Adrenal gland (tissue), 12 donors: ENCODE data around the gene SYNPR. TPM values are rescaled to one million over a fixed set of nuclear protein-coding genes. Genes with fewer than 3 reads are reported as not detected.

ENCODE experiments used
- DNase-seq, 7 donors: peaks; one replicate each; pipeline ENCODE4 v3.0.0-alpha.2; 2019 to 2020
- H3K27ac ChIP-seq, 5 donors: fragments of 200-600 bp; sonication (generic) in 4 of 5; 1 replicate in 3 of 5; 2 replicates in 2 of 5; pipeline versions ENCODE4 v1.5.1 to v1.8.0; 2016 to 2020; ENCODE audit warnings: mild to moderate bottlenecking in 1 of 5
- H3K27me3 ChIP-seq: fragments of 200-600 bp; 2 replicates; pipeline ENCODE4 v1.8.0; 2021
- H3K36me3 ChIP-seq, 2 donors: fragments of 200-600 bp; replicated peaks in 1 of 2; 1 replicate in 1 of 2; 2 replicates in 1 of 2; pipeline versions ENCODE4 v1.5.1 to v1.8.0; 2018 to 2022
- H3K4me1 ChIP-seq, 2 donors: fragments of 200-600 bp; replicated peaks in 1 of 2; 1 replicate in 1 of 2; 2 replicates in 1 of 2; pipeline versions ENCODE4 v1.5.1 to v1.8.0; 2018 to 2021
- H3K4me3 ChIP-seq, 4 donors: fragments of 200-600 bp; sonication (generic) in 3 of 4; one replicate each; pipeline ENCODE4 v1.5.1; 2016 to 2018
- H3K9me3 ChIP-seq, 3 donors: fragments of 200-600 bp; sonication (generic) in 1 of 3; replicated peaks in 1 of 3; 1 replicate in 2 of 3; 2 replicates in 1 of 3; pipeline versions ENCODE4 v1.5.1 to v1.8.0; 2016 to 2021
- CTCF ChIP-seq, 6 experiments: fragments of 450-650 bp in 4 of 6; fragments of 200-600 bp in 2 of 6; sonication (generic) in 1 of 6; IDR thresholded peaks; 1 replicate in 5 of 6; 2 replicates in 1 of 6; pipeline versions ENCODE4 v1.5.1 to v1.8.0; 2016 to 2021; ENCODE audit warnings: antibody characterized with exemption in 6 of 6, mild to moderate bottlenecking in 2 of 6, moderate library complexity in 1 of 6
- POLR2A ChIP-seq, 2 donors: fragments of 450-650 bp; IDR thresholded peaks; one replicate each; pipeline ENCODE4 v1.6.1; 2017; ENCODE audit warnings: antibody characterized with exemption in 2 of 2, mild to moderate bottlenecking in 2 of 2, moderate library complexity in 1 of 2
- WGBS, 4 donors: extraction: QIAGEN DNeasy Blood & Tissue Kit in 2 of 4; methylation state at CpG; one replicate each; pipeline versions ENCODE4 v1.1.5 to v1.1.7; 2013 to 2017; 5-methylcytosine and 5-hydroxymethylcytosine counted together
- intact Hi-C, 2 donors: fragments of 100-400 bp; cut with DNase I; formaldehyde crosslinking; loops; one replicate each; pipeline versions ENCODE4 v1.14.1 to v1.15.0; 2022 to 2023
- polyA plus RNA-seq, 3 donors: library from polyadenylated mRNA; stranded (reverse); fragments of 200-250 nt in 2 of 3; fragments of 350-450 nt in 1 of 3; fragmentation: Illumina TruSeq in 1 of 3; extraction: RNeasy Lipid Tissue Mini Kit (QIAGEN cat#74804) in 1 of 3; gene quantifications; one replicate each; pipeline ENCODE4 v1.2.3, GENCODE V29; 2013 to 2014
- total RNA-seq, 9 donors: library from RNA; depleted of rRNA in 4 of 9; stranded (reverse); fragments of >200 nt in 4 of 9; fragments of 120-200 nt in 1 of 9; fragmentation: NEBNext Ultra II Directional in 1 of 9; extraction: Animal tissue kit (Norgen Biotek cat#: 25700) in 1 of 9; gene quantifications; one replicate each; pipeline versions ENCODE4 v1.1.0 to v1.2.4, GENCODE V29; 2013 to 2023
- donor health status: healthy with polysubstance abuse.
- donor health status: Bipolar disorder and iron deficiency.
- donor health status: DM: yes; HTN: yes; CAD: no.
- donor health status: DM: no; HTN: no; CAD: no.
- donor health status: DM: no; HTN: no; CAD: no.
- donor health status: DM: yes; HTN: yes; CAD: no.

Gene SYNPR
- total and polyA plus RNA-seq, 12 donors: 0.03 to 1.4 (median 0.25) TPM; not detected in 7

- TF ChIP-seq POLR2A (IDR thresholded peaks at IDR 0.05): no peak
- TF ChIP-seq CTCF (IDR thresholded peaks at IDR 0.05): no peak
- Histone ChIP-seq H3K27me3 (no peaks in the 10 kb centered on the region), H3K9me3 (no peaks in the 10 kb centered on the region), H3K27ac (no peak overlapping the region), H3K4me1 (no peaks in the 10 kb centered on the region), H3K36me3 (no peaks in the 10 kb centered on the region), H3K4me3 (no peak overlapping the region)
- 64 to 79% (median 69%) methylated on average over 6 of the region's 6 CpGs for WGBS, 4 donors
- no peak for DNase-seq
- intact Hi-C loops: no loop called here
Observed at GRCh38 chr3:63473641-63474166, 195.6 kb downstream of the SYNPR start.

GRCh38 chr3:63474828-63475518, 196.9 kb downstream of the SYNPR start:
- Histone ChIP-seq H3K27ac (no peak overlapping the region), H3K9me3 (no peaks in the 10 kb centered on the region), H3K27me3 (no peaks in the 10 kb centered on the region), H3K36me3 (no peaks in the 10 kb centered on the region), H3K4me3 (no peak overlapping the region), H3K4me1 (peaks cover 0 to 6% of the 10 kb centered on the region in 2 donors)
- WGBS, 4 donors: 67 to 73% (median 73%) methylated on average over 3 of the region's 3 CpGs
- intact Hi-C loops: no loop called here
- TF ChIP-seq POLR2A (IDR thresholded peaks at IDR 0.05) (no peak), CTCF (IDR thresholded peaks at IDR 0.05) (no peak)
- no peak for DNase-seq

GRCh38 chr3:63477494-63478129, 199.5 kb downstream of the SYNPR start:
- H3K4me1 ChIP-seq: peaks cover 0 to 6% of the 10 kb centered on the region in 2 donors
- 84 to 87% (median 86%) methylated on average over 8 of the region's 8 CpGs for WGBS, 4 donors
- intact Hi-C loops: no loop called here
- TF ChIP-seq POLR2A (IDR thresholded peaks at IDR 0.05) (no peak), CTCF (IDR thresholded peaks at IDR 0.05) (no peak)
- H3K27ac ChIP-seq: no peak overlapping the region
- no peaks in the 10 kb centered on the region for H3K9me3 ChIP-seq
- H3K4me3 ChIP-seq: no peak overlapping the region
- no peak for DNase-seq
- no peaks in the 10 kb centered on the region for H3K36me3 ChIP-seq
- no peaks in the 10 kb centered on the region for H3K27me3 ChIP-seq

- intact Hi-C loops: no loop called here
- H3K27me3 ChIP-seq: no peaks in the 10 kb centered on the region
- no peak overlapping the region for H3K27ac ChIP-seq
- TF ChIP-seq POLR2A (IDR thresholded peaks at IDR 0.05) (no peak), CTCF (IDR thresholded peaks at IDR 0.05) (no peak)
- no peaks in the 10 kb centered on the region for H3K36me3 ChIP-seq
- H3K4me3 ChIP-seq: no peak overlapping the region
- H3K9me3 ChIP-seq: no peaks in the 10 kb centered on the region
- 45 to 59% (median 52%) methylated on average over 6 of the region's 6 CpGs for WGBS, 4 donors
- H3K4me1 ChIP-seq: peaks cover 0 to 6% of the 10 kb centered on the region in 2 donors
- DNase-seq: peak in 3 of 7 donors; percentile 8 to 22 (median 21)
Observed at GRCh38 chr3:63478990-63479660, 201.0 kb downstream of the SYNPR start.
